C4-2B (cell line): ENCODE measurements around the gene RASGRP1.
A peak's percentile ranks its signal among the peaks of the same experiment; 100 is the strongest.

Experiments
- H3K27ac ChIP-seq: fragments of 450-650 bp; 2 replicates; pipeline ENCODE4 v1.5.1; 2017
- ZFX ChIP-seq: fragments of 450-650 bp; IDR thresholded peaks from 2 replicates; pipeline ENCODE4 v1.6.1; 2017
- TF ChIP-seq, protein P1 (sequence below): fragments of 450-650 bp; conservative IDR thresholded peaks from 2 replicates; pipeline ENCODE4 v1.5.1; 2017; ENCODE audit warnings: mild to moderate bottlenecking

The RASGRP1 gene

DNA sequence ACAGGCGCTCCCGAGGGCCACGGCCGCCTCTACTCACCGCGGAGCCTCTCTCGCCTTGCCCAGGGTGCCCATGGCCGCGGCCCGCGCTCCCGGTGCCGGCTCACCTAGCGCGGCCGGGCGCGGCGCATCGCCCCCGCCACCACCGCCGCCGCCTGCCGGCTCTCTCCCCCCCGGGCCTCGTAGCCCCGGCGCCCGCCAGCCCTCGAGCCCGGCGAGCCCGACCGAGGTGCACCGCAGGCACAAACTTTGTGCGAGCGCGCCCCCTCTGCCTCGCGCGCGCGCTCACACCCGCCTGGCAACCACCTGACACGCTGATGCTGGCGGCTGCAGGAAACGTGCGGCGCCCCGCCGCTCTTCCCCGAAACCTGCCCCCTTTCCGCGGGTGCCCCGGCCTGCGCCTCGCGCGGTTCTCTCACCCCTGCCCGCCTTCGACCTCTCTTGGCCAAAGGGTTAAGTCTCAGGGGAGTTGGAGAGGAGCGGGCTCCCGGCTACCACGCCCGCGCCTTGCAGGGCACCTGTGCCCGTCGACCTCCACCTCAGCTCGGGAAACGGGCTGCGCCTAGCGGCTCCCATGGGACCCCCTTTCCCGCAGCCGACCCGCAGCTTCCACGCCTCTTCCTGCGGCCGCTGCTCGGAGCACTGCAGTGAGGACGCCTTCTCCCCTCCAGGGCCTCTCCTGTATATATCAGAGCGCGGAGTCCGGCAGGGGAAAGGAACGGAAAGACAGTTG lies at the start of gene RASGRP1:
TSS of gene RASGRP1 (minus strand) at position 258 of the 730 bp plus-strand sequence. CDS start at position 72, 186 bp downstream.
- no peak within 1 kb of the TSS; the same call in 1 of the 2 replicates for H3K27ac ChIP-seq
- TF ChIP-seq, protein P1, sequence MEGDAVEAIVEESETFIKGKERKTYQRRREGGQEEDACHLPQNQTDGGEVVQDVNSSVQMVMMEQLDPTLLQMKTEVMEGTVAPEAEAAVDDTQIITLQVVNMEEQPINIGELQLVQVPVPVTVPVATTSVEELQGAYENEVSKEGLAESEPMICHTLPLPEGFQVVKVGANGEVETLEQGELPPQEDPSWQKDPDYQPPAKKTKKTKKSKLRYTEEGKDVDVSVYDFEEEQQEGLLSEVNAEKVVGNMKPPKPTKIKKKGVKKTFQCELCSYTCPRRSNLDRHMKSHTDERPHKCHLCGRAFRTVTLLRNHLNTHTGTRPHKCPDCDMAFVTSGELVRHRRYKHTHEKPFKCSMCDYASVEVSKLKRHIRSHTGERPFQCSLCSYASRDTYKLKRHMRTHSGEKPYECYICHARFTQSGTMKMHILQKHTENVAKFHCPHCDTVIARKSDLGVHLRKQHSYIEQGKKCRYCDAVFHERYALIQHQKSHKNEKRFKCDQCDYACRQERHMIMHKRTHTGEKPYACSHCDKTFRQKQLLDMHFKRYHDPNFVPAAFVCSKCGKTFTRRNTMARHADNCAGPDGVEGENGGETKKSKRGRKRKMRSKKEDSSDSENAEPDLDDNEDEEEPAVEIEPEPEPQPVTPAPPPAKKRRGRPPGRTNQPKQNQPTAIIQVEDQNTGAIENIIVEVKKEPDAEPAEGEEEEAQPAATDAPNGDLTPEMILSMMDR: peak; percentile 49
- TF ChIP-seq ZFX: no peak

DNA sequence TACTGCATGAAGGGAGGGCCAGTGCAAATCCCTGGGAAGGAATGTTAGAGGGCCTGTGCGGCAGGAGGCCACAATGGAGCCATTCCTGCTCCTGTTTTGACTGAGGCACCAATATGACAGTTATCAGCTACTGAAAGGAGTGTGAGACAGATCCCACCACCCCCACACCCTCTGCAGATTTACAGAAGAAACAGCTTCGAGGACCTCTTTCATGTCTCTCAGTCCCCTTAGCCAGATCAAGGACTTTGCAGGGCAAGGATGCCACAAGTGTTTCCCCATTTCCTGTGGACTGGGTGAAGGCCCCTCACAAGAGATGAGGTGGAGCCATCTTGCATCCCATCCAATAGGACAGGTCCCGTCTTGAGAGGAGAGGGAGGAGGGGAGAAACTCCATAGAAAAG lies 48.5 kb upstream of the RASGRP1 start:
- H3K27ac ChIP-seq: no peak overlapping the region
- no peak for TF ChIP-seq ZFX
- TF ChIP-seq, protein P1: no peak

DNA sequence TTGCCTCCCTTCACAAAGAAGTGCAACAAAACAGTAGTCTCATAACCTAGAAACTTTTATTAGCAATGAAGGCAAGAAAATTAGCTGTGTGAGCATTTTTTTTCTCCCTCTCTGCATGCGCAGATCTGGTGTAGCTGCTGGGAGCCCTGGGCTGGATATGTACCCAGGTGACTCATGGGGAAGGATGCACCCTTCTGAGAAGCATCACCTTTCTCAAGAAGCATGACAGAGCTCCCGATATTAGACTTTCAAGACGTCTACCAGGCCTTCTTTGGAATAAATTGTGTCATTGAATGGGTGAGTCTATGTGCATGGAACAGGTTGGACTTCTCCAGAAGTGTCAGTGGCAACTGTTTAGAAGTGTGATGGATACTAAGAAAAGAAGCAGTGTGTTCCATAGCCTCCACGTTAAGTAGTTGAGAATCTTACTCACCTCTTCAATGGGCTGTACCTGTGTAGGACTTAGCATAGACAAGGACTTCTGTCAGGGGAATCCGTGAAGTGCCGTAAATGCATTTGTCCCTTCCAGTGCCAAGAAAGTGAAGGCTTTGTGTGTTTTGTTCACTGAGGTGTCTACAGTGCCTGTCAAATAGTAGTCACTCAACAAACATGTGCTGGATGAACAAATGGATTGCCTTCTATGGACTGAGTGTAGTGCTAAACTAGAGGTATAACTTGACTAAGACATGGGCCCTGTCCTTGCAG lies 47.7 kb upstream of the RASGRP1 start:
- no peak overlapping the region for H3K27ac ChIP-seq
- TF ChIP-seq, protein P1: no peak
- TF ChIP-seq ZFX: no peak

DNA sequence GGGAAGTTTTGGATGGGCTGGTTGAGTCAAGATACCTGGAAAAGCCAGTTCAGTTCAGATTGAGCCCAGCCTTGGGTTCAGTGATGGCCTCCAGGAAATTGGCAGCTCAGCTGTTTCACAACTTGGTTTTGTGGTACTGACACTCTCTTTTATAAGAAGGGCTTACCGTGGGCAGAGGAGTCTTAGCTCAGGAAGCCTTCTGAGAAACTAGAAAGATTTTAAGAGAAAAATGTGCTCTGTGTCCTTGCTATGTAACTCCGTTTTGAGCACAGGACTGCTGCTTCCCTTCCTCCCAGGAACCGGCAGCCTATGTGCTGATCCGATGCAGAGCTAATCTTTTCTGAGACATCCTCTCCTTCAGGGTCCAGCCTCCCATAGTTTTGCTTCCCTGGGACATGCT lies 46.6 kb upstream of the RASGRP1 start:
- no peak overlapping the region for H3K27ac ChIP-seq
- TF ChIP-seq ZFX: no peak
- TF ChIP-seq, protein P1: no peak

DNA sequence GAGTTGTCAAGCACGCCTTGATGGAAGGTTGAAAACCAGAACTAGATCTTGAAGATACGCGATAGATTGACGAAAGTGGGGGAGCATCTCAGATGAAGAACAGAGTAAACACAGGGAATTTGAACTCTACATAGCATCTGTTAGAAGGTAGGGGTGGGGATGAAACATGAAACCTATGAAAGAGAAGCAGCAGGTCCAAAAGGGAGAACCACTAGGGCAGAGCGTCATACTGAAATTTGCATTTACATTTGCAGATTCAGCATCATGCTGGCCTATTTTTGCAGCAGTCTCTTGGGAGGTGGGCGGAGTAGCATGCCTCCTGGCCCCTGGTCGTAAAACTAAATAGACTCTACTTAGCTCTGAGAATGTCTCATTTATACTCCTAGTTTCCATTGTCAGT lies 46.1 kb upstream of the RASGRP1 start:
- TF ChIP-seq, protein P1: no peak
- TF ChIP-seq ZFX: no peak
- H3K27ac ChIP-seq: no peak overlapping the region

DNA sequence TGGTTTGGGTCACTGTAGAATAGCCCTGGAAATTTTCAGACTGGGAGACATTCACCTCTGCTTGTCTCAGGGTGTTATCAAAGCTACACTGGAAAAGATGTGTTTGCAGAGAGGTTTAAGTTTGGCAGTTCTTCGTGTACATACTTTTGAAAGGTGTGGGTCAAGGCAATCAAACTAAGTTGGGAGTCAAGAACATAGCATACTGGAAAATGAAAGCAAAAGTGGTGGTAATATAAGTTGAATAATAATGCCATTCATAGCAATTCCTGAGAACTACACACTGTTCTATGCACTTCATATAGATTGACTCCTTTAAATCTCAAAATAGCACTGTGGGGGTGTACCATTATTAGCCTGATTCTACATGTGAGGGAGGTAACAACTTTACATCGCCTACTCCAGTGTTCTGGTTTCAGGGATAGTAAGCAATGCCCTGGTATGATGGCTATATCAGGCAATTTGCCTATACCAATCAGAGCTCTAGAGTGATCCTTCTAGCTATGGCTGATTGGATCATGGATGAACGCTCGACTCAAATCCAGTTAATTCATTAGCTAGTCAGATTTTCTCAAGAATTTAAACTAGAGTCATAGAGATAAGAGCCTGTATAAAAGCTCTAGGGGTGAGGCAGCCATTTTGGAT lies 44.6 kb upstream of the RASGRP1 start:
- H3K27ac ChIP-seq: no peak overlapping the region
- TF ChIP-seq, protein P1: no peak
- no peak for TF ChIP-seq ZFX

DNA sequence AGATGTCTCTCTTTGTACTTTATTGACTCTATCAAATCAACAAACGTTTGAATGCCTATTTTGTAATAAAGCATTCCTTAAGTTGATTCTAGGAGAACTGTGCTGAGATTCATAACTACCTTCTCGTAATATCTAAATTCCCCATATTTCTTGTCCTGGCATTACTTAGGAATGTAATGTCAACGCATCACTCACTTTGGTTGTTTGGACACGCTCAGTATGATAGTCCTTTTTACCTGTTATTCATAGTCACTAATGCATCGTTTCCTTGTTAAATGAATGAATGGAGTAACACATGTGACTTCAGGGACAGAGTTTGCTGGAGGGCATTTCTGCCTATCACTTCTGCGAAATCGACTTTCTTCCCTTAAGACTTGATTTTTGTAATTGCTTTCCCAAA lies 44.1 kb upstream of the RASGRP1 start:
- no peak overlapping the region for H3K27ac ChIP-seq

More for the DNA sequence above, 44.1 kb upstream of the RASGRP1 start:
- no peak for TF ChIP-seq ZFX
- TF ChIP-seq, protein P1: no peak
